Motor neuron (in vitro differentiated cells): Measurements from ENCODE around the gene RNF223. TPM values are rescaled to one million over a fixed set of nuclear protein-coding genes. Genes with fewer than 3 reads are reported as not detected.

Experiments
- ATAC-seq, 8 experiments: fragments of 200-7000 bp; cut with Tn5 transposase; replicated peaks in 6 of 8; 2 replicates each; pipeline ENCODE4 v1.8.0; 2021; ENCODE audit warnings: mild to moderate bottlenecking in 8 of 8, moderate library complexity in 8 of 8
- H3K27ac ChIP-seq, 2 donors: fragments of 250-450 bp; sonication (Bioruptor Pico); 2 replicates each; pipeline ENCODE4 v1.9.0; 2021; ENCODE audit warnings: antibody characterized with exemption in 2 of 2, mild to moderate bottlenecking in 2 of 2, moderate library complexity in 1 of 2
- H3K4me1 ChIP-seq, 2 donors: fragments of 250-450 bp; sonication (Bioruptor Pico); replicated peaks in 1 of 2; 2 replicates each; pipeline ENCODE4 v1.6.1; 2021; ENCODE audit warnings: antibody characterized with exemption in 2 of 2, mild to moderate bottlenecking in 2 of 2, moderate library complexity in 1 of 2
- H3K4me3 ChIP-seq, 5 donors: fragments of 250-450 bp; sonication (Bioruptor Pico); 2 replicates each; pipeline ENCODE4 v1.9.0; 2021; ENCODE audit warnings: antibody characterized with exemption in 5 of 5, mild to moderate bottlenecking in 5 of 5, moderate library complexity in 4 of 5
- WGBS, 10 experiments: fragments of 450-650 bp; shearing (Covaris generic); methylation state at CpG; one replicate each; pipeline ENCODE4 v1.0.0; 2022; 5-methylcytosine and 5-hydroxymethylcytosine counted together
- in situ Hi-C, 9 experiments: fragments of 400-800 bp; cut with MboI; loops; one replicate each; pipeline ENCODE4 v1.15.0; 2021; ENCODE audit warnings: low sequenced_read_pairs in 9 of 9, low pct_unique_long_range_greater_than_20kb in 2 of 9; ENCODE audit not compliant: unreplicated experiment in 9 of 9
- total RNA-seq, 8 experiments: library from RNA; unstranded; fragments of 300-600 nt; gene quantifications; 2 replicates each; pipeline versions ENCODE4 v1.2.3 to v1.2.4, GENCODE V29; 2022

The RNF223 gene
- under 1 TPM in 4 of 8 experiments, not detected in 4; 0.05 to 0.95 (median 0.13) TPM for total RNA-seq

DNA sequence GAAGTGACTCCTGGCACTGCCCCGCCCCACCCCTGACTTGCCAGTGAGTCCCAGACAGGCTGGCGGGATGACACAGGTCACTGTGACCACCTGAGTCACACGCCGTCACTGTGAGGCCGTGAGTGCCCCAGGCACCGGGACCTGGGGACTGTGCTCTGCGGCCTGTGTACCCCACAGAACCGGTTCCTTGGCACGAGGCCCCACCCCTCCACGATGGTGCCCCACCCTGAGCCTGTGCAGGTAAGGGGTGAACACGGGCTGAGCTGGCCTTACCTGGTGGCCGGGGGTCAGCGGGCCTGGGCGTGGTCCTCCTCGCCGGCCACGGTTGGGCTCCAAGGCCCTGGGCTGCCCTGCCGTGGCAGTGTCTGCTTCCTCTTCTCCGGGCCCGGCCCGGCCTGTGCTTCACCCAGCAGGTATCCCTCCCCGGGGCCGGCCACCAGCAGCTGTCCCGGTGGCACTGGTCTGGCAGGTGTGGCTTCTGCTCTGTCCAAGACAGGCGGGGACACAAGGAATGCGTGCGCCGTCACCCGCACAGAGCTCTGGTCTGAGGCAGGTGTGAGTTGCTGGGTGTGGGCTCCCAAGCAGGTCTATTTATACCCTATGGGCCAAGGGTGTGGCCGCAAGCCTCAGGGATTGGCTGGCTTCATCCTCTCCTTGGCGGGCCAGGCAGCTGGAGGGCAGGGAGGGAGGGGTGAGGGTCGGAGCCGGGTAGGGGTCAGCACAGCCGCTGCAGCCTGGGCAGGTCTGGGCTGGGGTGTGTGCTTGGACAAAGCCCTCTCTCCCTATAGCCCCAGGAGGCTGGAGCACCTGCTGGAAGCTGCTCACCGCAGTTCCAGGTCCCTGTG is at the start of gene RNF223:
TSS of gene RNF223 (minus strand) at position 564 of the 845 bp plus-strand sequence. CDS start 1,740 bp downstream, outside the sequence.
- Histone ChIP-seq H3K4me3 (no peak within 1 kb of the TSS), H3K4me1 (peaks cover 5 to 16% of the 10 kb centered on the region in 2 donors), H3K27ac (no peak within 1 kb of the TSS)
- ATAC-seq, result peak in 3 of 8 experiments; percentile 28 to 75 (median 52)
- WGBS, 10 experiments, result 10 to 90% (median 64%) methylated on average over 2 to 6 of the region's 35 CpGs; no CpG with 5 or more reads in 5 of the 10 experiments
- in situ Hi-C loops, result no loop called here

DNA sequence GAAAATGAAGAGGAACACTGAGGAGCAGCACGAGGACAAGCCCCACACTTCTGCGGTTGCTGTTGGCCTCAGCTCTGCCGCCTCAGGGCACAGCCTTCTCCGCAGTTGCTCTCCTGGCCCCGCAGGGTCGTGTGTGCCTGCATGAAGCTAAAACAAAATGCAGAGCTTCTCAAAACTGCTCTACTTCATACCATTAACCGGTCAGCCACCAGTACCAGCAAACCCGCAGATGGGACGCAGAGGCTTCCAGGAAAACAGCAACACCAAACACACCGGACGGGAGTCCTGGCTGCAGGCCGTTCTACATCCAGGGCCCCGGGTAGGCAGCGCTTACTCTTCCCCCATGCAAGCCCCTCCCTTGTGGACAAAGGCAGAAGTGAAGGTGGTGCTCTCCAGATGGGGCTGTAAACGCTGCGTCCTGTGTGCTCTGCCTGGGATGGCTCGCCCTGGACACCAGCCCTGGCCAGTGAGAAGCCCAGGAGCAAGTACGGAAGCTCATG is 48.9 kb upstream of the RNF223 start:
- H3K4me3 ChIP-seq, result no peak overlapping the region
- H3K27ac ChIP-seq, result no peak overlapping the region
- H3K4me1 ChIP-seq, result peaks cover 11 to 13% of the 10 kb centered on the region in 2 donors
- peak in 3 of 8 experiments; percentile 11 to 44 (median 27) for ATAC-seq
- WGBS, 10 experiments, result 33 to 77% (median 76%) methylated on average over 1 to 11 of the region's 18 CpGs; no CpG with 5 or more reads in 4 of the 10 experiments
- in situ Hi-C loops, result no loop called here

DNA sequence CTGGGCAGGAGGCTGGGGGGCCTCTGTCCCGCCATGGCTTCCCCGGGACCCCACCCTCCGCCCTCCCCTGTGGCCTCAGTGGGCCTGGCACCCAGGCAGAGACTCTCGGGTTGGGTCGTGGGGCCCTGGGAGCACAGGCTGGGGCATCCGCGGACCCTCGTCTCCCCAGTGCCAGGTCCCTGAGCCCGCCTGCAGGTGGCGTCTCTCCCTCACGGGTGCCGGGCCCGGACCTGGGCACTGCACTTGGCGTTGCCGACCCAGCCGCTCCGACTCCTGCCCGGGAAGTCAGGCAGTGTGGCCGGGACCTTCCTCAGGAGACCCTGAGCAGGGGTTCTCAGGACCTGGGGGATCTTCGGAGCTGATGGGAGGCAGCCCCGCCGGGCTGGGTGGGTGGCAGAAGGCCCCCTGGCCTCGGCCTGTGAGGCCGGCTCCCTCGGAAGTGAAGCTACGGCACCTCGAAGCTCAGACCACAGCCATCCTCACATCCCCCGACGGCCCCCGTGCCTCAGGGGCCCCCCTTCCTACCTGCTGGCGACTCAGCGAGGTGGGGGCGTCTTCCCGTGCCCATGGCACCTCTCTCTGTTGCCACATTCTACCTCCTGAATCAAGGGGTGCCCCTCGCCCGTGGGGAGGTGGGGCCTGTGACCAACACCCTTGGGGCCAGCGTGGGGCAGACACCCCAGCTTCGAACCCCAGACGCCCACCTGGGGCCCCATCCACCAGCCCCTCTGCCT is 48.1 kb upstream of the RNF223 start:
- H3K27ac ChIP-seq, result no peak overlapping the region
- WGBS, 10 experiments, result 0 to 67% (median 27%) methylated on average over 1 to 17 of the region's 39 CpGs; no CpG with 5 or more reads in 5 of the 10 experiments
- in situ Hi-C loops, result no loop called here
- peaks cover 7 to 13% of the 10 kb centered on the region in 2 donors for H3K4me1 ChIP-seq
- H3K4me3 ChIP-seq, result no peak overlapping the region
- peak; percentile 89 to 96 (median 94) for ATAC-seq

DNA sequence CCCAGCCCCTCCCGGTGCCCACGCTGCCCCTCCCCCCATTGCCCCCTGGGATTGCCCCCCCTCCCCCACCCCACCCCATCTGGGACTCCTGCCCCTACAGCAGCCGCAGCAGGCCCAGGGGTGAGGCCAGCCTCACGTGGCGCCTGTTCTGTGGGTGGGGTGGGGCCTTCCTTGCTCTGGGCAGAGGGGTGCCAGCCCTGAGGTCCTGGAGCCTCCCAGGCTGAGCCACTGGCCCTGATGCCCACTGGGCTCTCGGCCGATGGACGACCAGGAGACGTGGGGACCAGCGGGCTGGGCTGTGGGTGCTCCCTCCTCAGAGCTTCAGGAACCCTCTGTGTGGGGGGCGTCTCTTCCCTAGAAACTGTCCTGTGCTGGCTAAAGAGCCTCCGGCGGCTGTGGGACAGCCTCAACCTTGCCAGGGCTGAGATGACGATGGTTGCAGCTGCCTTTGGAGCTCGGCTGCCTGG is 47.5 kb upstream of the RNF223 start:
- Histone ChIP-seq H3K4me3 (no peak overlapping the region), H3K4me1 (peaks cover 3 to 13% of the 10 kb centered on the region in 2 donors), H3K27ac (no peak overlapping the region)
- in situ Hi-C loops, result no loop called here
- WGBS, 10 experiments, result 40 to 60% (median 53%) methylated on average over 1 to 5 of the region's 15 CpGs; no CpG with 5 or more reads in 6 of the 10 experiments
- peak; percentile 38 to 48 (median 44) for ATAC-seq

DNA sequence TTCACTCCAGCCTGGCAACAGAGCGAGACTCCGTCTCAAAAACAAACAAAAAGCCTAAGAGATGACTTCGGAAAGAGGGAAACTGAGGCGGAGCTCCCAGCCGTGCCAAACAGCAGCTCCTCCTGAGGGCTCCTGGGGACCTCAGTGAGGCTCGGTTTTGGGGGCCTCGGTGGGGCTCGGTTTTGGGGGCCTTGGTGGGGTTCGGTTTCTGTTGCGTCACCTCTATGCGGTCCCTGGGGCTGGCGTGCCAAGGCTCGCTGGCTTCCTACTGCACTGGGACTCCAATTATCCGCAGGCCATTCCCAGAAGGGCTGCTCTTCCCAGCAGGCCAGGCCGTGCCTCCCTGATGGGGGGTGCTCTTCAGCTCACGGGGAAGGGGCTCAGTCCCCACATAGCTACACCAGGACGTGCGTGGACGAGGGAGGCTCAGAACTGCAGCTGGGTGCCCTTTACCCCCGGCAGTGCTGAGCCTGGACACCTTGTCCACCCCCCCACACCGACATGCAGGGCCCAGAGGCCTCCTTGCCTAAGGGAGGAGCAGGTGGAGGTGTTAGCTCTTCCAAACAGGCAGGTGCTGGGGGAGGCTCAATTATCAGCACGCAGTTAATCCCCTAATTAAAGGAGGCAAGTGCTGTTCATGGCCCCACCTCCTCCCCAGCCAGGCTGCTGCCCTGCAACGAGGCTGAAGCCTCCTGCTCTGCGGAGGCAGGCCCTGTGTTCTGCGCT is 46.9 kb upstream of the RNF223 start:
- Histone ChIP-seq H3K27ac (no peak overlapping the region), H3K4me1 (peaks cover 3 to 13% of the 10 kb centered on the region in 2 donors), H3K4me3 (no peak overlapping the region)
- WGBS, 10 experiments, result 57 to 72% (median 64%) methylated on average over 2 to 10 of the region's 25 CpGs; no CpG with 5 or more reads in 6 of the 10 experiments
- in situ Hi-C loops, result no loop called here
- ATAC-seq, result no peak

GRCh38 chr1:1120096-1120495 is 46.0 kb upstream of the RNF223 start:
- WGBS, 10 experiments, result 50 to 100% (median 67%) methylated on average over 1 to 10 of the region's 16 CpGs; no CpG with 5 or more reads in 3 of the 10 experiments
- no peak for ATAC-seq
- no peak overlapping the region for H3K27ac ChIP-seq
- peaks cover 5 to 15% of the 10 kb centered on the region in 2 donors for H3K4me1 ChIP-seq
- no peak overlapping the region for H3K4me3 ChIP-seq
- in situ Hi-C loops, result no loop called here

DNA sequence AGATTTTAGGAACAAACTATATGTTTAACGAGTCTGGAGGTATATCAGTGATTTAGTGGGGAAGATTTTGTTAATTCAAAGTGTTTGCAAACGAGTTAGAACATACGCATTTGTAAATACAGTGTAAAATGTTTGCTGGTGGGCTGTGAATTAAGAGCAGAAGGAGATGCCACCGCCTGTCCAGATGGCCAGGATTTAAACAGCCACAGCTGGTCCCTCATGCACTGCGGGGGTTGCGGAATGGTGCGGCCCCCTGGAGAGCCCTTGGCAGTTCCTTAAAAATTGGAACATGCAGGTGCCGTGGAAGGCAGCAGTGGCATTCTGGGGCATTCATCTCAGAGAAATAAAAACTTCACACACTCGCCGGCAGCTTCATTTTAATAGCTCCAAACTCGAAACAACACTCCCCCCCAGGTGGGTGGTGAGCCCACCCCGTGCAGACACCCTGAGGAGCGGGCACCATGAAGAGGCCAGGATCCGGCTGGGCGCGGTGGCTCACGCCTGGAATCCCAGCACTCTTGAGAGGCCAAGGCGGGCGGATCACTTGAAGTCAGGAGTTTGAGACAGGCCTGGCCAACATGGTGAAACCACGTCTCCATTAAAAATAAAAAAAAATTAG is 45.3 kb upstream of the RNF223 start:
- 8 to 100% (median 56%) methylated on average over 1 to 18 of the region's 20 CpGs; no CpG with 5 or more reads in 2 of the 10 experiments for WGBS, 10 experiments
- H3K4me1 ChIP-seq, result peaks cover 7 to 20% of the 10 kb centered on the region in 2 donors
- in situ Hi-C loops, result loop anchor here in 2 of 9 experiments (10.0 kb wide), 2 partner anchors 85 to 135 kb away; no protein-coding TSS in a partner anchor
- H3K27ac ChIP-seq, result no peak overlapping the region
- no peak overlapping the region for H3K4me3 ChIP-seq
- ATAC-seq, result no peak

- no peak for ATAC-seq
- H3K4me1 ChIP-seq, result peaks cover 7 to 20% of the 10 kb centered on the region in 2 donors
- in situ Hi-C loops, result loop anchor here in 2 of 9 experiments (10.0 kb wide), 2 partner anchors 84 to 136 kb away; no protein-coding TSS in a partner anchor
- WGBS, 10 experiments, result 17 to 81% (median 56%) methylated on average over 1 to 9 of the region's 11 CpGs; no CpG with 5 or more reads in 3 of the 10 experiments
- H3K4me3 ChIP-seq, result no peak overlapping the region
- H3K27ac ChIP-seq, result no peak overlapping the region
Measured at GRCh38 chr1:1118876-1119220, 44.7 kb upstream of the RNF223 start.

GRCh38 chr1:1118011-1118875 is 44.1 kb upstream of the RNF223 start:
- Histone ChIP-seq H3K4me1 (peaks cover 7 to 20% of the 10 kb centered on the region in 2 donors), H3K4me3 (no peak overlapping the region), H3K27ac (no peak overlapping the region)
- WGBS, 10 experiments, result 36 to 94% (median 72%) methylated on average over 2 to 16 of the region's 33 CpGs; no CpG with 5 or more reads in 2 of the 10 experiments
- in situ Hi-C loops, result loop anchor here in 2 of 9 experiments (10.0 kb wide), 2 partner anchors 83 to 137 kb away; no protein-coding TSS in a partner anchor
- no peak for ATAC-seq

DNA sequence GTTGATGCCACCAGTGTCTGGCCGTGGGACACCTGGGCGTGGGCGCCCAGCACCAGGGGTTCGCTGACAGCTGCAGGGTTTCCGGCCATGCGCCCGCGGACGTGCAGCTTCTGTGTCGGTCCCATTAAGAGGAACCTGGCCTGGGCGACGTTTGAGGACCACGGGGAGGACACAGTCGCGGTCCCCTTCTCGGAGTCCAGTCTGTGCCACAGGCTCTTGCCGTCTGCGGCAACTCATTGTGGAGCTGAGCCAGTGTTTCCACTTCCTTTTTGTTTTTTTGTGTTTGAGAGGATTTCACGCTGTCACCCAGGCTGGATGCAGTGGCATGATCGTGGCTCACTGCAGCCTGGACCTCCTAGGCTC is 43.3 kb upstream of the RNF223 start:
- WGBS, 10 experiments, result 39 to 95% (median 56%) methylated on average over 1 to 18 of the region's 20 CpGs; no CpG with 5 or more reads in 3 of the 10 experiments
- ATAC-seq, result no peak
- Histone ChIP-seq H3K4me3 (no peak overlapping the region), H3K4me1 (peaks cover 4 to 14% of the 10 kb centered on the region in 2 donors), H3K27ac (no peak overlapping the region)
- in situ Hi-C loops, result loop anchor here in 2 of 9 experiments (10.0 kb wide), 2 partner anchors 83 to 137 kb away; no protein-coding TSS in a partner anchor
